CD8-positive, alpha-beta memory T cell (primary cell): ENCODE results near the gene RFTN1. TPM values are rescaled to one million over a fixed set of nuclear protein-coding genes. Genes with fewer than 3 reads are reported as not detected.

Experiments
- CTCF ChIA-PET: fragments of 350-600 bp; sonication (Branson Sonifier 250); formaldehyde crosslinking; loops from one replicate; lab custom pipeline; 2021; ENCODE audit warnings: antibody characterized with exemption; lab: Charles Lee
- POLR2A ChIA-PET: fragments of 350-600 bp; sonication (Branson Sonifier 250); formaldehyde crosslinking; loops from one replicate; lab custom pipeline; 2021; ENCODE audit warnings: antibody characterized with exemption; lab: Charles Lee
- DNase-seq, 5 donors: peaks; one replicate each; pipeline versions ENCODE4 v3.0.0 to v3.0.0-alpha.2; 2020 to 2022; ENCODE audit warnings: mixed read lengths in 1 of 5
- H3K27ac ChIP-seq: one replicate; pipeline ENCODE4 v1.7.0; 2013; ENCODE audit warnings: low read depth, mild to moderate bottlenecking, low read length, moderate library complexity
- H3K27me3 ChIP-seq: 2 replicates; pipeline ENCODE4 v1.7.0; 2013; ENCODE audit warnings: low read length, mild to moderate bottlenecking; ENCODE audit not compliant: insufficient read depth, poor library complexity, severe bottlenecking
- H3K36me3 ChIP-seq: 2 replicates; pipeline ENCODE4 v1.7.0; 2013; ENCODE audit warnings: mild to moderate bottlenecking, low read length, moderate library complexity; ENCODE audit not compliant: insufficient read depth
- H3K4me1 ChIP-seq: 2 replicates; pipeline ENCODE4 v1.7.0; 2013; ENCODE audit warnings: mild to moderate bottlenecking, low read length, moderate library complexity; ENCODE audit not compliant: insufficient read depth
- H3K4me3 ChIP-seq: 2 replicates; pipeline ENCODE4 v1.7.0; 2013; ENCODE audit warnings: mild to moderate bottlenecking, low read length
- H3K9me3 ChIP-seq: 2 replicates; pipeline ENCODE4 v1.7.0; 2013; ENCODE audit warnings: mild to moderate bottlenecking, low read length
- H3K27ac Mint-ChIP-seq, 8 donors: one replicate each; pipeline ENCODE4 v1.8.0; 2020 to 2021; ENCODE audit warnings: mixed read lengths in 8 of 8, mild to moderate bottlenecking in 6 of 8, inconsistent platforms in 3 of 8, moderate library complexity in 3 of 8
- H3K27me3 Mint-ChIP-seq, 2 donors: one replicate each; pipeline ENCODE4 v1.8.0; 2020 to 2021; ENCODE audit warnings: mixed read lengths in 2 of 2, mild to moderate bottlenecking in 1 of 2, moderate library complexity in 1 of 2
- H3K36me3 Mint-ChIP-seq, 3 donors: one replicate each; pipeline ENCODE4 v1.8.0; 2020 to 2021; ENCODE audit warnings: mixed read lengths in 3 of 3, inconsistent platforms in 1 of 3, mild to moderate bottlenecking in 1 of 3
- H3K4me1 Mint-ChIP-seq, 3 donors: one replicate each; pipeline ENCODE4 v1.8.0; 2020 to 2021; ENCODE audit warnings: mixed read lengths in 3 of 3, inconsistent platforms in 1 of 3, mild to moderate bottlenecking in 1 of 3
- H3K4me3 Mint-ChIP-seq, 7 donors: one replicate each; pipeline ENCODE4 v1.8.0; 2020 to 2021; ENCODE audit warnings: mixed read lengths in 7 of 7, mild to moderate bottlenecking in 6 of 7, moderate library complexity in 4 of 7, inconsistent platforms in 2 of 7
- H3K9me3 Mint-ChIP-seq, 5 donors: one replicate each; pipeline ENCODE4 v1.8.0; 2020 to 2022; ENCODE audit warnings: mixed read lengths in 5 of 5, mild to moderate bottlenecking in 3 of 5, moderate library complexity in 2 of 5, inconsistent platforms in 1 of 5
- polyA plus RNA-seq: library from polyadenylated mRNA; unstranded; fragments of 300-500 nt; fragmentation: Illumina TruSeq; gene quantifications from one replicate; pipeline ENCODE4 v1.2.3, GENCODE V29; 2021
- total RNA-seq, 2 experiments: library from RNA; stranded (reverse); gene quantifications; one replicate each; pipeline ENCODE4 v1.2.3, GENCODE V29; 2021

The RFTN1 gene
- total and polyA plus RNA-seq, 3 experiments from 2014 or later = 87.4 to 126 (median 125) TPM

DNA sequence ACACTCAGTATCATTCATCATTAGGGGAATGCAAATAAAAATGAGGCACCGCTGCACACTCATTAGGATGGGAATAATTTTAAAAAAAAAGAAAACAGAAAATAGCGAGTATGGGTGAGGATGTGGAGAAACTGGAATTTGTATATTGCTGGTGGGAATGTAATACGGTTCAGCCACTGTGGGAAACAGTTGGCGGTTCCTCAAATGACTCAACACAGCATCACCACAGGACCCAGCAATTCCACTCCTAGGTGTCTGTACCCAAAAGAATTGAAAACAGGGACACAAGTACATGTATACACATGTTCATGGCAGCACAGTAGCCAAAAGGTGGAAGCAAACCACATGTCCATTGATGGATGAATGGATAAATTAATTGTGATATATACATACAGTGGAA lies 35.2 kb upstream of the RFTN1 start:
- Histone ChIP-seq H3K9me3 (no peaks in the 10 kb centered on the region), H3K4me3 (no peak overlapping the region), H3K4me1 (peaks cover 5% of the 10 kb centered on the region), H3K27me3 (no peaks in the 10 kb centered on the region), H3K27ac (no peak overlapping the region), H3K36me3 (no peaks in the 10 kb centered on the region)
- H3K36me3 Mint-ChIP-seq = no peaks in the 10 kb centered on the region
- H3K27ac Mint-ChIP-seq = no peak overlapping the region
- POLR2A ChIA-PET = no interaction called here
- peak overlapping the region in 1 of 7 donors; percentile 19 for H3K4me3 Mint-ChIP-seq
- CTCF ChIA-PET = interaction anchor here (4.0 kb wide), 1 partner anchor 259 kb away, joined by 30 read pairs; no protein-coding TSS in a partner anchor
- H3K9me3 Mint-ChIP-seq = no peaks in the 10 kb centered on the region
- peaks cover 1 to 10% of the 10 kb centered on the region in 2 donors for H3K27me3 Mint-ChIP-seq
- H3K4me1 Mint-ChIP-seq = peaks cover 6 to 10% (median 10%) of the 10 kb centered on the region in 3 donors
- no peak for DNase-seq

- no peak overlapping the region for H3K4me3 ChIP-seq
- ChIA-PET POLR2A (no interaction called here), CTCF (interaction anchor here (0.7 to 1.6 kb wide), 3 partner anchors 51 to 279 kb away, joined by 3 to 4 read pairs (median 3); no protein-coding TSS in a partner anchor)
- DNase-seq = no peak
- no peaks in the 10 kb centered on the region for H3K36me3 Mint-ChIP-seq
- no peak overlapping the region for H3K27ac ChIP-seq
- H3K4me1 Mint-ChIP-seq = peaks cover 6 to 10% (median 10%) of the 10 kb centered on the region in 3 donors
- H3K36me3 ChIP-seq = no peaks in the 10 kb centered on the region
- H3K4me3 Mint-ChIP-seq = no peak overlapping the region
- H3K27me3 Mint-ChIP-seq = peaks cover 1 to 8% of the 10 kb centered on the region in 2 donors
- H3K4me1 ChIP-seq = peaks cover 5% of the 10 kb centered on the region
- H3K9me3 Mint-ChIP-seq = no peaks in the 10 kb centered on the region
- H3K27me3 ChIP-seq = no peaks in the 10 kb centered on the region
- H3K9me3 ChIP-seq = no peaks in the 10 kb centered on the region
- H3K27ac Mint-ChIP-seq = peak overlapping the region in 1 of 8 donors; percentile 2
Measured at GRCh38 chr3:16547561-16548357, 34.3 kb upstream of the RFTN1 start.

GRCh38 chr3:16546186-16547010 lies 32.9 kb upstream of the RFTN1 start:
- ChIA-PET POLR2A (no interaction called here), CTCF (interaction anchor here (1.2 to 1.6 kb wide), 2 partner anchors 257 to 278 kb away, joined by 3 to 4 read pairs; no protein-coding TSS in a partner anchor)
- Mint-ChIP-seq H3K36me3 (no peaks in the 10 kb centered on the region), H3K27me3 (peaks cover 1 to 3% of the 10 kb centered on the region in 2 donors), H3K9me3 (no peaks in the 10 kb centered on the region), H3K4me3 (no peak overlapping the region), H3K27ac (peak overlapping the region in 2 of 8 donors; percentile 24 to 52), H3K4me1 (peaks cover 6 to 10% (median 10%) of the 10 kb centered on the region in 3 donors)
- Histone ChIP-seq H3K9me3 (no peaks in the 10 kb centered on the region), H3K27me3 (no peaks in the 10 kb centered on the region), H3K27ac (no peak overlapping the region), H3K4me1 (peaks cover 5% of the 10 kb centered on the region), H3K4me3 (no peak overlapping the region), H3K36me3 (no peaks in the 10 kb centered on the region)
- DNase-seq = no peak

DNA sequence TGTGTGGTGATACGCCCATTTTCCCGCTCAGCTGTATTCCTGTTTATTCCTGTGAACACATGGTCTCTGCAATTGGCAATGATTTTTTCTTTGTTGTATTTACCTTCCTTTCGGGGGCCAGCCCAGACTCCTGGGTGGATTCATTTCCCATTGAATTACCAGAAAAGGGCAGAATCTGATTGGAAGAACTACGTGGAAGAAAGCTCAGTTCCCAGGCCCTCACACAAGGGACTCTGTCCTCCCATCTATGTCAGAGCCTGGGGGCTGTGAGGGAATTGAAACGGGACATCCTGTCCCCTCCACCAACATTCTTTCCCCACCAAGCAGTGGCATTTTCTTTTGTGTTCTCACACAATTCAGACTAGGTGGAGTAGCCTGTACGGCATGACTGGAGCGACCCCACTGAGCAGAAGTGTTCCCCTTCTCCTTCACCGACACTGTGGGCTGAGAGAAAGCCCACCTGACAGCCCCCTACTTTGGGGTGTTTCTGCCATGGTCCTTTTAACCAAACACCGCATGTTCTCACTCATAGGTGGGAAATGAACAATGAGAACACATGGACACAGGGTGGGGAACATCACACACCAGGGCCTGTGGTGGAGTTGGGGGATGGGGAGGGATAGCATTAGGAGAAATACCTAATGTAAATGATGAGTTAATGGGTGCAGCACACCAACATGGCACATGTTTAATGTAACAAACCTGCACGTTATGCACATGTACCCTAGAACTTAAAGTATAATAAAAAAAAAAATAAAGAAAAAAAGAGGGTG lies 32.1 kb upstream of the RFTN1 start:
- no peaks in the 10 kb centered on the region for H3K36me3 Mint-ChIP-seq
- no peaks in the 10 kb centered on the region for H3K9me3 ChIP-seq
- CTCF ChIA-PET = no interaction called here
- peaks cover 0 to 1% of the 10 kb centered on the region in 2 donors for H3K27me3 Mint-ChIP-seq
- H3K36me3 ChIP-seq = no peaks in the 10 kb centered on the region
- H3K27ac ChIP-seq = no peak overlapping the region
- no peak overlapping the region for H3K4me3 ChIP-seq
- peak overlapping the region in 1 of 8 donors; percentile 30 for H3K27ac Mint-ChIP-seq
- H3K4me1 Mint-ChIP-seq = peaks cover under 1 to 8% (median 6%) of the 10 kb centered on the region in 3 donors
- H3K27me3 ChIP-seq = no peaks in the 10 kb centered on the region
- H3K4me1 ChIP-seq = peaks cover 3% of the 10 kb centered on the region
- no peak for DNase-seq
- no peaks in the 10 kb centered on the region for H3K9me3 Mint-ChIP-seq
- H3K4me3 Mint-ChIP-seq = peak overlapping the region in 1 of 7 donors; percentile 11
- POLR2A ChIA-PET = no interaction called here

DNA sequence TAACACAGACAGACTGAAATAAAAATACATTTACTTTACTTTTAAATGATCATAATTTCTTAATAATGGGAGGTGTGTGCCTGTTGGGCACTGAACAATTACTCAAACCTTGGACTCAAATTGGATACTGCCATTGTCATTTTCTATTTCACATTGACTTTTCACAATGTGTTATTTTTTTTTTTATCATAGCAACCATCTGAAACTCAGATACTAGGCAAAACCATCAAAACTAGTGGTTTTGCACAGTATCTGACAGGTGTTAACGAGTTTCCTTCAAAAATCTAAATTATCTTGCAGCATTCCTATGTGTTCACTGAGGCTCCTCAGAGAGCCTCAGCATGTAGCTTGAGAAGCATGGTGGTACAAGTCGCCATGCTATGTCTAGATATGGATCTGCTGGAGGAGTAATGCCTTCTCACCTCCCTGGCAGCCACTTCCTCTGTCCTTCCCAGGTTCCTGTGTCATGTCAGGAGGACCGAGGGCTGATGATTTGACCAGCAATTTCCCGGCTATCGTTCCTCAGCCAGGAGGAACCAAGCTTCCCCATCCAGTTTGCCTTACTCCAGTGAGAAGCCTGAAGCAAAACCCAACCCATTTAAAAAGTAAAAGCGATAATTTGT lies 29.9 kb upstream of the RFTN1 start:
- Mint-ChIP-seq H3K36me3 (no peaks in the 10 kb centered on the region), H3K27ac (no peak overlapping the region), H3K4me3 (no peak overlapping the region), H3K27me3 (peaks cover 2 to 7% of the 10 kb centered on the region in 2 donors), H3K4me1 (peaks cover 0 to 8% (median 4%) of the 10 kb centered on the region in 3 donors), H3K9me3 (no peaks in the 10 kb centered on the region)
- no peaks in the 10 kb centered on the region for H3K4me1 ChIP-seq
- H3K4me3 ChIP-seq = no peak overlapping the region
- no peaks in the 10 kb centered on the region for H3K27me3 ChIP-seq
- no peaks in the 10 kb centered on the region for H3K9me3 ChIP-seq
- H3K27ac ChIP-seq = no peak overlapping the region
- DNase-seq = no peak
- POLR2A ChIA-PET = no interaction called here
- H3K36me3 ChIP-seq = no peaks in the 10 kb centered on the region
- CTCF ChIA-PET = interaction anchor here (0.7 kb wide), 1 partner anchor 253 kb away, joined by 3 read pairs; no protein-coding TSS in a partner anchor

- Mint-ChIP-seq H3K27me3 (peaks cover 8 to 24% of the 10 kb centered on the region in 2 donors), H3K9me3 (no peaks in the 10 kb centered on the region), H3K4me1 (no peaks in the 10 kb centered on the region), H3K36me3 (no peaks in the 10 kb centered on the region), H3K27ac (peak overlapping the region in 1 of 8 donors; percentile 7), H3K4me3 (no peak overlapping the region)
- no peaks in the 10 kb centered on the region for H3K27me3 ChIP-seq
- H3K4me3 ChIP-seq = no peak overlapping the region
- H3K36me3 ChIP-seq = no peaks in the 10 kb centered on the region
- H3K9me3 ChIP-seq = no peaks in the 10 kb centered on the region
- ChIA-PET POLR2A (no interaction called here), CTCF (no interaction called here)
- H3K27ac ChIP-seq = no peak overlapping the region
- no peak for DNase-seq
- H3K4me1 ChIP-seq = no peaks in the 10 kb centered on the region
Measured at GRCh38 chr3:16538507-16538906, 25.0 kb upstream of the RFTN1 start.

DNA sequence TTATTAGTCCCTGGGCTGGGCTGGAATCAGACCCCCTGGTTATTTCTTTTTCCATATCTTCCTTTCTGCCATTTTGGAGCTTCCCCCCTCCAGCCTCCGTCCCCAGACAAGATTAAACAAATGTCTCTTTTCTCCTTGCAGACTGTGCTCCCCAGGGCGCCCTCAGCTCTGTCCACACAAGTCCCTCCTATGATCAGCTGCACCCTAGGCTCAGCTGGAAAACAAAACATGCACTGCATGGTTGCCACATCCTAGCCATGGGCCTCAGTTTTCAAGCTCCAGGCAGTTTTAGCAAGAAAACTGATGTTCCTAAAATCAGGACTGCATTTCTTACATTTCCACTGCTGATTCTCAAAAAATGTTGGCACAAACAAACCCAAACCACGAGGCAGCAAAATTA lies 23.5 kb upstream of the RFTN1 start:
- H3K36me3 ChIP-seq = no peaks in the 10 kb centered on the region
- H3K9me3 Mint-ChIP-seq = no peaks in the 10 kb centered on the region
- H3K27ac ChIP-seq = no peak overlapping the region
- no peaks in the 10 kb centered on the region for H3K36me3 Mint-ChIP-seq
- no peaks in the 10 kb centered on the region for H3K4me1 Mint-ChIP-seq
- ChIA-PET POLR2A (no interaction called here), CTCF (interaction anchor here (0.8 to 1.5 kb wide), 3 partner anchors 217 to 251 kb away, joined by 3 to 4 read pairs (median 4); no protein-coding TSS in a partner anchor)
- H3K4me1 ChIP-seq = no peaks in the 10 kb centered on the region
- peaks cover 8 to 24% of the 10 kb centered on the region in 2 donors for H3K27me3 Mint-ChIP-seq
- H3K27ac Mint-ChIP-seq = no peak overlapping the region
- H3K9me3 ChIP-seq = no peaks in the 10 kb centered on the region
- no peaks in the 10 kb centered on the region for H3K27me3 ChIP-seq
- H3K4me3 ChIP-seq = no peak overlapping the region
- H3K4me3 Mint-ChIP-seq = no peak overlapping the region
- DNase-seq = no peak
